H1 (cell line): ENCODE results near the gene DCLK1. TPM values are rescaled to one million over a fixed set of nuclear protein-coding genes. Genes with fewer than 3 reads are reported as not detected.

Experiments used
- CTCF ChIA-PET: fragments of 300-600 bp; sonication (Branson Sonifier 250); formaldehyde crosslinking; loops from one replicate; lab custom pipeline; 2021; ENCODE audit not compliant: partially characterized antibody; lab: Charles Lee
- POLR2A ChIA-PET: fragments of 300-600 bp; sonication (Branson Sonifier 250); formaldehyde crosslinking; loops from one replicate; lab custom pipeline; 2021; ENCODE audit warnings: inconsistent platforms; ENCODE audit not compliant: partially characterized antibody; lab: Charles Lee
- DNase-seq, 2 experiments: peaks; one replicate each; pipeline versions ENCODE4 v3.0.0 to v3.0.0-alpha.2; 2010 to 2022; ENCODE audit warnings: low spot score in 2 of 2, low read depth in 1 of 2, mixed read lengths in 1 of 2
- FAIRE-seq: peaks from 2 replicates; lab custom pipeline; 2011; peaks lifted over from hg19 to GRCh38; lab: Jason Lieb, UNC
- H2AFZ ChIP-seq: 2 replicates; pipeline ENCODE4 v1.8.1; 2012; ENCODE audit warnings: low read length, inconsistent platforms
- H2AK5ac ChIP-seq: 2 replicates; pipeline ENCODE4 v1.6.1; 2013; ENCODE audit warnings: low read depth, low read length
- H2BK120ac ChIP-seq: replicated peaks from 2 replicates; pipeline ENCODE3; 2013; ENCODE audit warnings: low read depth, low read length, inconsistent platforms
- H2BK12ac ChIP-seq: 2 replicates; pipeline ENCODE4 v1.6.1; 2013; ENCODE audit warnings: low read depth, low read length
- H2BK15ac ChIP-seq: 2 replicates; pipeline ENCODE4 v1.6.1; 2013; ENCODE audit warnings: low read length
- H2BK20ac ChIP-seq: 2 replicates; pipeline ENCODE4 v1.6.1; 2013; ENCODE audit warnings: low read length
- H2BK5ac ChIP-seq: 2 replicates; pipeline ENCODE4 v1.6.1; 2013; ENCODE audit warnings: low read depth, low read length
- H3K14ac ChIP-seq: 2 replicates; pipeline ENCODE4 v1.6.1; 2013; ENCODE audit warnings: inconsistent platforms; ENCODE audit not compliant: insufficient read length
- H3K18ac ChIP-seq: 2 replicates; pipeline ENCODE4 v1.6.1; 2013; ENCODE audit warnings: low read length; ENCODE audit errors: extremely low read depth
- H3K23ac ChIP-seq: 2 replicates; pipeline ENCODE4 v1.6.1; 2013; ENCODE audit warnings: inconsistent platforms; ENCODE audit not compliant: insufficient read length
- H3K23me2 ChIP-seq: 2 replicates; pipeline ENCODE4 v1.6.1; 2013; ENCODE audit warnings: low read depth, low read length
- H3K27ac ChIP-seq: 2 replicates; pipeline ENCODE4 v1.6.1; 2011; ENCODE audit warnings: low read depth, low read length, inconsistent platforms
- H3K27me3 ChIP-seq, 4 experiments: replicated peaks in 1 of 4; 1 replicate in 1 of 4; 2 replicates in 3 of 4; pipeline versions ENCODE4 v1.6.1 to v1.8.1; 2011 to 2013; ENCODE audit warnings: low read length in 3 of 4, mild to moderate bottlenecking in 3 of 4, inconsistent platforms in 2 of 4, mixed read lengths in 2 of 4, moderate library complexity in 1 of 4; ENCODE audit not compliant: control insufficient read depth in 3 of 4, insufficient read depth in 3 of 4; ENCODE audit errors: extremely low read depth in 1 of 4
- H3K36me3 ChIP-seq, 4 experiments: 2 replicates each; pipeline versions ENCODE4 v1.6.1 to v1.8.1; 2011 to 2013; ENCODE audit warnings: mild to moderate bottlenecking in 4 of 4, low read length in 3 of 4, moderate library complexity in 2 of 4, control low read depth in 1 of 4, inconsistent platforms in 1 of 4; ENCODE audit not compliant: insufficient read depth in 4 of 4, control insufficient read depth in 2 of 4
- H3K4ac ChIP-seq: replicated peaks from 2 replicates; pipeline ENCODE3; 2013; ENCODE audit warnings: low read length, low read depth, mixed read lengths, inconsistent platforms; ENCODE audit not compliant: insufficient read length
- H3K4me1 ChIP-seq, 4 experiments: replicated peaks in 1 of 4; 1 replicate in 1 of 4; 2 replicates in 3 of 4; pipeline versions ENCODE4 v1.6.1 to v1.8.1; 2011 to 2013; ENCODE audit warnings: low read length in 3 of 4, inconsistent platforms in 2 of 4, mixed read lengths in 1 of 4; ENCODE audit not compliant: insufficient read depth in 4 of 4, control insufficient read depth in 3 of 4
- H3K4me2 ChIP-seq, 2 experiments: 2 replicates each; pipeline versions ENCODE4 v1.6.1 to v1.8.1; 2011 to 2013; ENCODE audit warnings: low read depth in 2 of 2, low read length in 2 of 2, control low read depth in 1 of 2, inconsistent platforms in 1 of 2, mild to moderate bottlenecking in 1 of 2; ENCODE audit not compliant: insufficient read depth in 1 of 2
- H3K4me3 ChIP-seq, 4 experiments: fragments of 200-600, 300-600 bp in 1 of 4; sonication (generic), shearing (Covaris generic), sonication (Bioruptor Twin) in 1 of 4; 2 replicates each; pipeline versions ENCODE4 v1.5.1 to v1.8.1; 2011 to 2016; ENCODE audit warnings: low read length in 4 of 4, low read depth in 3 of 4, control low read depth in 2 of 4, inconsistent platforms in 2 of 4, mild to moderate bottlenecking in 2 of 4, mixed read lengths in 1 of 4, moderate library complexity in 1 of 4; ENCODE audit not compliant: insufficient read depth in 2 of 4; ENCODE audit errors: extremely low read depth in 1 of 4
- H3K56ac ChIP-seq: replicated peaks from 2 replicates; pipeline ENCODE3; 2013; ENCODE audit warnings: low read depth, mild to moderate bottlenecking, mixed read lengths, low read length, inconsistent platforms; ENCODE audit not compliant: insufficient read length
- H3K79me1 ChIP-seq: 2 replicates; pipeline ENCODE4 v1.6.1; 2013; ENCODE audit warnings: low read depth, low read length, control low read depth
- H3K79me2 ChIP-seq, 2 experiments: 2 replicates each; pipeline versions ENCODE4 v1.6.1 to v1.8.1; 2012 to 2013; ENCODE audit warnings: low read length in 2 of 2, mild to moderate bottlenecking in 2 of 2, inconsistent platforms in 1 of 2; ENCODE audit not compliant: insufficient read depth in 2 of 2, control insufficient read depth in 1 of 2
- H3K9ac ChIP-seq, 4 experiments: replicated peaks in 1 of 4; 1 replicate in 1 of 4; 2 replicates in 3 of 4; pipeline versions ENCODE4 v1.6.1 to v1.8.1; 2011 to 2013; ENCODE audit warnings: low read depth in 3 of 4, low read length in 3 of 4, control low read depth in 2 of 4, mild to moderate bottlenecking in 2 of 4, moderate library complexity in 2 of 4, inconsistent platforms in 1 of 4; ENCODE audit errors: extremely low read depth in 1 of 4
- H3K9me3 ChIP-seq, 2 experiments: 2 replicates each; pipeline versions ENCODE4 v1.6.1 to v1.8.1; 2012 to 2013; ENCODE audit warnings: mild to moderate bottlenecking in 2 of 2, moderate library complexity in 2 of 2, control low read depth in 1 of 2, inconsistent platforms in 1 of 2, low read depth in 1 of 2, low read length in 1 of 2, mixed read lengths in 1 of 2; ENCODE audit not compliant: insufficient read depth in 2 of 2
- H4K20me1 ChIP-seq, 2 experiments: replicated peaks in 1 of 2; 2 replicates each; pipeline versions ENCODE3 to v1.8.1; 2011 to 2013; ENCODE audit warnings: inconsistent platforms in 2 of 2, low read length in 2 of 2, mild to moderate bottlenecking in 1 of 2; ENCODE audit not compliant: insufficient read depth in 2 of 2, control insufficient read depth in 1 of 2
- H4K5ac ChIP-seq: 2 replicates; pipeline ENCODE4 v1.6.1; 2013; ENCODE audit warnings: low read length, low read depth, mixed read lengths, inconsistent platforms; ENCODE audit not compliant: insufficient read length
- H4K8ac ChIP-seq: 2 replicates; pipeline ENCODE4 v1.8.0; 2013; ENCODE audit warnings: mild to moderate bottlenecking, moderate library complexity, low read length, inconsistent platforms; ENCODE audit not compliant: insufficient read depth; ENCODE audit errors: extremely low read depth
- H4K91ac ChIP-seq: replicated peaks from 2 replicates; pipeline ENCODE3; 2013; ENCODE audit warnings: low read length, mixed read lengths, inconsistent platforms; ENCODE audit not compliant: insufficient read length
- ASH2L ChIP-seq: fragments of 200-600, 300-600 bp; sonication (generic); IDR thresholded peaks from one replicate; pipeline ENCODE4 v1.7.1; 2017; ENCODE audit warnings: low read length
- CBX8 ChIP-seq: fragments of 300-800, 300-1000 bp; sonication (generic); IDR thresholded peaks from 2 replicates; pipeline ENCODE4 v1.7.1; 2016; ENCODE audit warnings: low read depth, low read length, borderline replicate concordance
- EZH2 ChIP-seq: fragments of 200-600 bp; sonication (generic); IDR thresholded peaks from 2 replicates; pipeline ENCODE4 v1.7.1; 2012; ENCODE audit warnings: low read depth, mild to moderate bottlenecking, moderate library complexity, low read length, inconsistent platforms; ENCODE audit not compliant: severe bottlenecking
- JUND ChIP-seq: IDR thresholded peaks from 2 replicates; pipeline ENCODE4 v1.6.1; 2011; ENCODE audit warnings: mild to moderate bottlenecking, improper control_type of control experiment, low read length
- NRF1 ChIP-seq: IDR thresholded peaks from 2 replicates; pipeline ENCODE4 v1.6.1; 2011; ENCODE audit warnings: mild to moderate bottlenecking, low read depth, low read length, improper control_type of control experiment
- POLR2AphosphoS5 ChIP-seq: IDR thresholded peaks from 2 replicates; pipeline ENCODE4 v1.6.1; 2011; ENCODE audit warnings: low read depth, low read length
- SAP30 ChIP-seq: fragments of 300-600 bp; sonication (generic); IDR thresholded peaks from 2 replicates; pipeline ENCODE4 v1.7.1; 2012; ENCODE audit warnings: low read length, moderate library complexity, mild to moderate bottlenecking, inconsistent platforms; ENCODE audit not compliant: insufficient read depth, insufficient replicate concordance
- SIN3A ChIP-seq, 2 experiments: IDR thresholded peaks in 1 of 2; conservative IDR thresholded peaks in 1 of 2; 2 replicates each; pipeline ENCODE4 v1.6.1; 2011 to 2012; ENCODE audit warnings: low read length in 2 of 2, improper control_type of control experiment in 1 of 2, low read depth in 1 of 2, mild to moderate bottlenecking in 1 of 2
- SP1 ChIP-seq: IDR thresholded peaks from 2 replicates; pipeline ENCODE4 v1.6.1; 2011; ENCODE audit warnings: low read depth, low read length
- SP2 ChIP-seq: IDR thresholded peaks from 2 replicates; pipeline ENCODE4 v1.6.1; 2012; ENCODE audit warnings: mild to moderate bottlenecking, low read length, inconsistent platforms
- YY1 ChIP-seq: IDR thresholded peaks from 2 replicates; pipeline ENCODE4 v1.6.1; 2011; ENCODE audit warnings: low read depth, mild to moderate bottlenecking, low read length
- whole genome bisulfite sequencing, 2 experiments: shearing (Covaris generic) in 1 of 2; methylation state at CpG; one replicate each; pipeline versions ENCODE4 v1.1.6 to v1.1.7; 2013 to 2015; ENCODE audit warnings: low lambda C conversion rate in 2 of 2, mixed read lengths in 2 of 2, inconsistent platforms in 1 of 2, low coverage in 1 of 2, missing lambda C conversion rate in 1 of 2; ENCODE audit not compliant: insufficient replicate concordance in 2 of 2, insufficient coverage in 1 of 2, insufficient read length in 1 of 2; ENCODE audit errors: extremely low coverage in 1 of 2, missing lambda C conversion rate in 1 of 2; 5-methylcytosine and 5-hydroxymethylcytosine counted together
- polyA plus RNA-seq, 7 experiments: library from polyadenylated mRNA; depleted of rRNA in 3 of 7; stranded (reverse) in 5 of 7; unstranded in 2 of 7; fragments of >200 nt in 5 of 7; fragments of 200-250 nt in 2 of 7; gene quantifications; 1 replicate in 5 of 7; 2 replicates in 1 of 7; 4 replicates in 1 of 7; pipeline versions ENCODE4 v1.2.1 to v1.2.3, GENCODE V29; 2011 to 2013; ENCODE audit warnings: missing spikeins in 2 of 7, mixed read lengths in 2 of 7
- total RNA-seq: library from RNA; stranded (reverse); fragmentation: NEBNext Ultra II Directional; extraction: Animal tissue kit (Norgen Biotek cat#: 25700); gene quantifications from 2 replicates; pipeline ENCODE4 v1.2.1, GENCODE V29; 2021
- TF ChIP-seq, protein P1 (sequence below): IDR thresholded peaks from 2 replicates; pipeline ENCODE4 v1.6.1; 2012; ENCODE audit warnings: inconsistent platforms
- TF ChIP-seq, protein P2 (sequence below): IDR thresholded peaks from 2 replicates; pipeline ENCODE4 v1.6.1; 2011; ENCODE audit warnings: low read depth, mild to moderate bottlenecking, low read length; ENCODE audit not compliant: insufficient read depth

The DCLK1 gene
- total and polyA plus RNA-seq, 2 of the 8 experiments (the other 6 are each of a cell fraction or from before 2014, with no cell fraction given): 22.8 to 41.0 TPM

DNA sequence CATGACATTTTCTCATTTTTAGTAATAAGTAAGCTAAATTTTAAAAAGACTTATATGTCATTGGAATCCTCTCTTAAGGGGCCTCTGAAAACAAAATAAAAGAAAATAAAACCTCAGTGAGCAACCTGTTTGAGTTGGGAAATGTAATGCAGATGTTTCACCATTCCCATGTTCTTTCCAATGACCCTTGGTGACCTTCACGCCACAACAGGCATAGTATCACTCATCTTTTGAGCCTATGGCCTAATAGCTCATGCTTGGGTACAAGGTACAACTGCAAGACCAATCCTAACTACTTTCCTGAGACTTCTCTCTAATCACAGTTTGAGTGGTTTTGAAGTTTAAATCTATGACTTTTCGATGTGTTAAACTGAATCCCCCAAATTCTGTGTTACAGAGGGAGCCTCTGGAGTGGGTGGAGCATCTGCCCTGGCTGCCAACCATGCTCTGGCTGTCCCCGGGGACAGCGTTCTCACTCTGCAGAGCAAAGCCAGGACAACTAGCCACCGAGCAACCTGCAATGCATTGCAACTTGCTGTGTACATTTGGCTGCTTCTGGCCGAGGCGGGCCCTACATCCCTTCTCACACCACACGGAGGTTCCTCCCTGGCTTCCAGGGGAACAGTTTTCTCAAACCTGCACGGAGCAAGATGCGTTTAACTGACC lies 346.8 kb downstream of the DCLK1 start:
- Histone ChIP-seq H3K14ac (no peak overlapping the region), H3K27me3 (no peaks in the 10 kb centered on the region), H3K4ac (no peak overlapping the region), H3K4me1 (no peaks in the 10 kb centered on the region), H3K9ac (no peak overlapping the region), H3K23me2 (no peaks in the 10 kb centered on the region), H2BK5ac (no peak overlapping the region), H3K4me2 (no peak overlapping the region), H2AFZ (no peak overlapping the region), H2BK12ac (no peak overlapping the region), H2BK120ac (no peak overlapping the region), H3K23ac (no peak overlapping the region), H2BK20ac (no peak overlapping the region), H4K5ac (no peak overlapping the region), H3K79me1 (no peaks in the 10 kb centered on the region), H4K8ac (no peak overlapping the region), H4K91ac (no peak overlapping the region), H3K79me2 (no peaks in the 10 kb centered on the region), H3K4me3 (no peak overlapping the region), H2BK15ac (no peak overlapping the region), H3K9me3 (no peaks in the 10 kb centered on the region), H3K18ac (no peak overlapping the region), H3K27ac (no peak overlapping the region), H3K56ac (no peak overlapping the region), H4K20me1 (no peaks in the 10 kb centered on the region), H3K36me3 (no peaks in the 10 kb centered on the region; a peak in 2 of 8 replicates), H2AK5ac (no peak overlapping the region; the same call in 1 of the 2 replicates)
- ChIA-PET POLR2A (interaction anchor here (0.8 kb wide), 1 partner anchor 12 kb away, joined by 3 read pairs; no protein-coding TSS in a partner anchor), CTCF (interaction anchor here (1.3 kb wide), 1 partner anchor 154 kb away, joined by 3 read pairs; no protein-coding TSS in a partner anchor)
- FAIRE-seq: no peak
- WGBS, 2 experiments: 85% methylated on average over 10 of the region's 10 CpGs; no CpG with 5 or more reads in 1 of the 2 experiments
- no peak for DNase-seq
- TF ChIP-seq, protein P1, sequence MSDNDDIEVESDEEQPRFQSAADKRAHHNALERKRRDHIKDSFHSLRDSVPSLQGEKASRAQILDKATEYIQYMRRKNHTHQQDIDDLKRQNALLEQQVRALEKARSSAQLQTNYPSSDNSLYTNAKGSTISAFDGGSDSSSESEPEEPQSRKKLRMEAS: no peak
- TF ChIP-seq CBX8 (no peak), ASH2L (no peak), SP1 (no peak), SAP30 (no peak), YY1 (no peak), NRF1 (no peak), SP2 (no peak), POLR2AphosphoS5 (no peak), SIN3A (conservative IDR thresholded peaks at IDR 0.05 in 1 of 2, IDR thresholded peaks at IDR 0.05 in 1 of 2; ENCODE audit: low read depth in 1 of 2, low read length in 2 of 2) (no peak), JUND (no peak), EZH2 (no peak)
- TF ChIP-seq, protein P2, sequence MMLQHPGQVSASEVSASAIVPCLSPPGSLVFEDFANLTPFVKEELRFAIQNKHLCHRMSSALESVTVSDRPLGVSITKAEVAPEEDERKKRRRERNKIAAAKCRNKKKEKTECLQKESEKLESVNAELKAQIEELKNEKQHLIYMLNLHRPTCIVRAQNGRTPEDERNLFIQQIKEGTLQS: no peak
